Medulla oblongata (tissue), 1 donor: ENCODE measurements around the gene MT2A.
"Not testable (repeated sequence)": the region's sequence is repeated elsewhere in the genome, so short reads cannot be mapped to it uniquely, and the experiment has no call there.

ENCODE experiments used
- DNase-seq: peaks from one replicate; pipeline ENCODE4 v3.0.0-alpha.2; 2015; ENCODE audit errors: extremely low spot score

The MT2A gene

GRCh38 chr16:56608043-56608875, at the start of gene MT2A:
Gene MT2A, plus strand, starts transcription at chr16:56608584. Its CDS starts 72 bp downstream, at chr16:56608656.
- peak; percentile 93 for DNase-seq

DNA sequence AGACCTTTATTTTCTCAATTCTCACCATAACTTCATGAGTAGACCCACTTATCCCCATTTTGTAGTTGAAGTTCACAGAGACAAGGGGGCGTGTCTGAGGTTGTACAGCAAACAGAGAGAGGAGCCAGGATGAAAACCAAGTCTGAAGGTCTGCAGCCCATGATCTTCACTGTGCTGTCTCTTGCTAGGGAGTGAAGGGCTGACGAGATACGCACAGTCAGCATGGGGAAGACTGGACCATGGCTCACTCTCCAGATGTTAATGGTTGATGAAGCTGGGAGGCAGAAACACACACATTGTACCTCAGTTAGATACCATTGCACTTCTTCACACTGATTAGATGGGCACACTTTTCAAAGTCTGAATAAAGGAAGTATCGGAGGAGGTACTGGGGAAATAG, 49.3 kb upstream of the MT2A start:
- DNase-seq, result no peak

GRCh38 chr16:56560447-56560846, 47.9 kb upstream of the MT2A start:
- no peak for DNase-seq

- DNase-seq, result no peak
These were observed 47.3 kb upstream of the MT2A start for GRCh38 chr16:56561126-56561525.

DNA sequence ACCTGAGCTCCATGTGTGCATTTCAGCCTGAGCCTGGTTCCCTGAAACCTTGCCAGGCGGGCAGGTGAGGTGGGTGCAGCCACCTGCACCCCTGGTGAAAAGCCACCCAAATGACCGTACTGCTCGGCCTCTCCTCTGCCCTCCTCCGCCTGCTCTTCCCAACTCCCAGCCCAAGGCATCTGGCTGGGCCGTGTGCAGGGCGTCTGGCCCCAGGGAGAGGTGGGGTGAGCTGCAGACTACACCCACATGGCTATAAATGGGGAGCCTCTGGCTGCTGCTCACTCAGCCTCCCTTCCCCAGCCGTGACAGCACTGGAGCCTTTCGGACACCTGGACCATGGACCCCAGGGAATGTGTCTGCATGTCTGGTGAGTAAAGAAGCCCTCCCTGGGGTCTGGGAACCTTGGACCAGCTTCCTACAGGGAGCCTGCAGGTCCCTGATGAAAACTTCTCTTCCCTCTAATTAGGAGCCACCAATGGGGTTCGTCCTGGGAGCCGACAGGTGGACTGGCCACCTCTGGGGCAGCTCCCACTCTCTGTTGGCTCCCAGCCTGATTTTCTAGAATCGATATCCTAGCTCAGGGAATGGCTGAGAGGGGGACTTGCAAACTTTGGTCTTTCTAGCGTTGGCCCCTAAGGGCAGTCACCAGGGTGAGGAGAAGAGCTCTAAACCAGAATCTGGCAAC, 43.4 kb upstream of the MT2A start, which contains the start of gene MT4:
Gene MT4, plus strand, starts transcription at position 281 of the 685 bp plus-strand sequence. Its CDS starts 56 bp downstream, at position 337.
- no peak for DNase-seq

DNA sequence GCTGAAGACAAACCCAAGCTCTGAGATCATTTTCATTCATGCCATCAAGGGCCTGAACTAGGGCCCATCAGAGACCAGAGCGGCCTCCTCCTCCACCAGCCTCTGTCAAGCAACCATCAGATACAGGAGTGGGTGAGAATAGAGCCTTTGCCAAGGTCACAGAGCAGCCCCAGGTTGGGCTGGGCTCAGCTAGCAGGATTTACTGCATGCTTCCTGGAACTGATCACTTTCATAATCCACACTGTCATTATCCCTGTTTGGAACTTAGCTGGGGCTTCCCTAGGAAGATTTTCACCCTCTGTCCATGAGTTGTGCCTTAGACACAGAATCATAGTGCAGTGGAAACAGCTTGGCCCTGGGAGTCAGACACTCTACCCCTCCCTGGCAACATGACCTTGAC, 38.4 kb upstream of the MT2A start:
- no peak for DNase-seq

- DNase-seq, result no peak
These were observed 36.9 kb upstream of the MT2A start for GRCh38 chr16:56571525-56571924.

DNA sequence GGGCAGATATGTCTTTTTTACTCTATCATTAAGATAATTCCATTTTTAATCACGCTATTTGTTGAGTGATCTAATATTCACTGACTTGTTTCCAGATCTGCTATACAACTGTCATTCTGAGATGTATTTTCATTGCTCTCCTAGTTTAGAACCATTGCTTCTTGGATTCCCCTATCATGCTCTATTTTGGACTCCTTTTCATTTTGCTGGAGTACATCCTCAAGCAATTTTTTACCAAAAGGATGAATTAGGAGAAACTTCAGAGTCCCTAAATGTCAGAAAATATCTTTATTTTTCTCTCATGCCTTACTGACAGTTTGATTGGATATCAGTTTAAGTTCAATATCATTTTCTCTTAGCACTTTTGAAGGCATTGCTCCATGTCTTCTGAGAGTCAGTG, 33.8 kb upstream of the MT2A start:
- no peak for DNase-seq

DNA sequence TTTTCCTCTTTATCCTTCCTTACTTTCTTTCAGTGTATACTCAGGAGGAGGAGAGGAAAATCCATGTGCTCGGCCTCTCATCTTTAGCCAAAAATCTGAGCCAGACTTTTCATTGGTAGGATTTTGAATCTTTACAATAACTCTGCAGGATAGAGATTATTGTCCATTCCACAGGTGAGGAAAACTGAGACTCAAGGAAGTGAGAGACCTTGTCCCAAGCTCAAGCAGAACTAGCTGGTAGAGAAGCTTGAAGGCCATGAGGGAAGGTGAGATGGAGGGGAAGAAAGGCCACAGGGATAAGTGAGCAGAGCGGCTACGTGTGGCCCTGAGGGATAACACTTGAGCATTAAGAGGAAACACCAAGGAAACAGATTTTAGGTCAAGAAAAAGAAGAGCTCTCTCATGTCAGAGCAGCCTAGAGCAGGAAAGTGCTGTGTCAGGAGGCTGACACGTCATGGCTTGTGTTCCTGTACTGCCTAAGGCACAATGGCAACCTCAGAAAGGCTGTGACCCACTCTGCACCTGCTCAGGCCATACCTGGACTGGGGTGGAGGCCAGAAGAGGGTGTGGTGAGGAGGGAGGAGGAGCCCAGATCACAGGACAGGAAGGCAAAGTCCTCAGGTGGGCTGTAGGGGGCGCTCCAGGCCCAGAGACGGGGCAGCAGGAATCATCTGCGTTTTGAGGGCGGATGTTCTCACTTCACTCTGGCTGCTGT, 31.6 kb upstream of the MT2A start:
- peak; percentile 48 for DNase-seq

DNA sequence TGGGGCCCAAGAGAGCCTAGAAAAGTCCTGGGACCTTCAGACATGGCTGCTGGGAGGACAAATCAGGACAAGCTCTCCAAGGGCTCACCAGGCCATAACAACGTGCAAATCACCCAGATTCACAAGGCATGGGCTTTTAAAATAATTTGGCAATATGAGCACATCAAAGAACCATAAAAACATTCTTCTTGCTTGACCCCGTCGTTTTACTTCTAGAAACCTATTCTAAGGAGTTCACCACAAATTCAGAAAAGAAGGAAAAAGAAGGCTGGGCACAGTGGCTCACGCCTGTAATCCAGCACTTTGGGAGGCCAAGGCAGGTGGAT, 31.1 kb upstream of the MT2A start:
- no peak for DNase-seq

DNA sequence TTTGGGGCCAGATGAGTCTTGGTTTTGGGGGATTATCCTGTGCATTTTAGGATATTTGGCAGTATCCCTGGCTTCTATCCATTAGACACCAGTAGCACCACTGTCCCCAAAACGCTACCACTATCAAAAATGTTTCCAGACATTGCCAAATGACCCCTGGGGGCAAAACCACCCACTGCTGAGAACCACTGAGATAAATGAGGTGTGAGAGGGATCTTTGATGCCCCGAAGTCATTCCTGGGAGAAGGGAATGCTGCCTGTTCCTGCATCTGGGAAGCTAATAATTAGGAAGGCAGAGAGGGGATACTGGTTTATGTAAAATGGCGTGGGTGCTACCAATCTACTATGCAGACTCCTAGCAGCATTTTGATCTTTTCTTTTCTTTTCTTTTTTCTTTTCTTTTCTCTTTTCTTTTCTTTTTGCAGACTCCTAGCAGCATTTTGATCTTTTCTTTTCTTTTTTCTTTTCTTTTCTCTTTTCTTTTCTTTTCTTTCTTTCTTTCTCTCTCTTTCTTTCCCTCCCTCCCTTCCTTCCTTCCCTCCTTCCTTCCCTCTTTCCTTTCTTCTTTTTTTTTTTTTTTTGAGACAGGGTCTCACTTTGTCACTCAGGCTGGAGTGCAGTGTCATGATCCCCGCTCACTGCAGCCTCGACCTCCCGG, 27.9 kb upstream of the MT2A start:
- no peak for DNase-seq

DNA sequence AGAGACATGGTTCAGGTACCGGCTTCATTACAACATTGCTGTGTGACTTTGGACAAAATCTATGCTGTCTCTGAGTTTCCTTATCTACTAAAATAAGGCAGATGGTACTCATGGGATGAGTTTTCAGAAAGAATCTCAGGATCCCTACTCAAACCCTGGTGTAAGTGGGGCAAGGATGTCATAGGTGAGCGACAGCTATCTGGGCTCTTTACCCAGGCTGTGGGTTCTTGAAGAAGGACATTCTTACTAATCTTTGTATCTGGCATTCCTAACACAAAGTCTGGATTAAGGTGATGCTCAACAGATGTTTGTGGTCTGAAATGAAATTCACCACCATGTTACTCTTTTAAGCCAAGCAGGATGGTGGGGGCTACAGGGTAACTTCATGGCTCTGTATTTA, 25.5 kb upstream of the MT2A start:
- not testable (repeated sequence) for DNase-seq

- no peak for DNase-seq
These were observed 24.8 kb upstream of the MT2A start for GRCh38 chr16:56583351-56584168.

- DNase-seq, result no peak
These were observed 24.1 kb upstream of the MT2A start for GRCh38 chr16:56584276-56584675.

- no peak for DNase-seq
These were observed 19.6 kb upstream of the MT2A start for GRCh38 chr16:56588781-56589140.

DNA sequence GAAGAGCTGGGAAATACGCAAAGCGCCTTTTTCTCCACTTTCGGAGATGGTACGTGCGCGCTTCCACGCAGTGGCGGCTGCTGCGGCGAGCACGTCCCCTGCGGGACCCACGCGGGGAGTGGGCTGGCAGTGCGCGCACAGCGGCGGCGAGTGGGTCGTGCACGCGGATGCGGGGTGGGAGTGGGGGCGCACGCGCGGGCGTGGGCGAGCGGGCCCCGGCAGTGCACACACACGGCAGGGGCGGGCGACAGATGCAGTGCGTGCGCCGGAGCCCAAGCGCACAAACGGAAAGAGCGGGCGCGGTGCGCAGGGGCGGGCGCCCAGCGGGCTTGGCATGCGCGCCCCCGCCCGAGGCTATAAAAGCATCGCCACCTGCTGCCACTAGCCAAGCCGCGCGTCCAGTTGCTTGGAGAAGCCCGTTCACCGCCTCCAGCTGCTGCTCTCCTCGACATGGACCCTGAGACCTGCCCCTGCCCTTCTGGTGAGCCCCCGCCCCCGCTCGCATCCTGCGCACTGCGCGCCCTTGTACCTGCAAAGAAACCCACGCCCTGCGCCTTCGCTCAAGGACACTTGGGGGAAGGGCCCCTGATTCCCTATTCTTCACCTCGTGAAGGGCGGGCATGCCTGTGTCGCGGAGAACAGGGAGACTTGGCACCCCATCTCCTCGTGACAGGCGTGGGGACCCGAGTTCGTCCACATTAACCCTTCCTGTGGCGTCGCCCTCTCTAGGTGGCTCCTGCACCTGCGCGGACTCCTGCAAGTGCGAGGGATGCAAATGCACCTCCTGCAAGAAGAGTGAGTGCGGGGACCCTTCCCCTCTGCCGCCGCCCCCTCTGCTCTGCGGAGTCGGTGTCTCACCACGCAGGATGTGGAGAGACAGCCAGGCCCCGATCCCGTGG, 19.0 kb upstream of the MT2A start, which contains the start of gene MT3:
Gene MT3, plus strand, starts transcription at position 388 of the 899 bp plus-strand sequence. Its CDS starts 63 bp downstream, at position 451.
- DNase-seq, result peak; percentile 61

- DNase-seq, result peak; percentile 49
These were observed 16.9 kb upstream of the MT2A start for GRCh38 chr16:56591377-56592060.

- no peak for DNase-seq
These were observed 14.7 kb upstream of the MT2A start for GRCh38 chr16:56593573-56594291.

- no peak for DNase-seq
These were observed 14.1 kb upstream of the MT2A start for GRCh38 chr16:56594292-56594619.
